PC-3 (cell line): ENCODE results near the gene METTL5. TPM values are rescaled to one million over a fixed set of nuclear protein-coding genes. Genes with fewer than 3 reads are reported as not detected.
A peak's percentile ranks its signal among the peaks of the same experiment; 100 is the strongest.

Source experiments
- ATAC-seq: fragments of 200-7000 bp; cut with Tn5 transposase; 2 replicates; pipeline ENCODE4 v1.9.1; 2020; ENCODE audit warnings: mild to moderate bottlenecking, moderate library complexity
- BruUV-seq: library from RNA; stranded (reverse); fragments of 400-500 nt; replicated peaks from 2 replicates; lab custom pipeline; 2021; lab: Mats Ljungman, UMichigan
- CTCF ChIA-PET: fragments of 300-600 bp; sonication (Branson Sonifier 250); formaldehyde crosslinking; loops from one replicate; lab custom pipeline; 2022; ENCODE audit warnings: antibody characterized with exemption; lab: Charles Lee
- POLR2A ChIA-PET: fragments of 300-600 bp; sonication (Branson Sonifier 250); formaldehyde crosslinking; loops from one replicate; lab custom pipeline; 2022; ENCODE audit warnings: antibody characterized with exemption; ENCODE audit not compliant: unreplicated experiment; lab: Charles Lee
- DNase-seq: peaks from one replicate; pipeline ENCODE4 v3.0.0-alpha.2; 2015
- H2AFZ ChIP-seq: fragments of 300-600 bp; sonication (generic); 2 replicates; pipeline ENCODE4 v1.6.0; 2016; ENCODE audit warnings: antibody characterized with exemption, low read length
- H3F3A ChIP-seq: fragments of 300-600 bp; sonication (generic); one replicate; pipeline ENCODE4 v1.6.0; 2017; ENCODE audit warnings: antibody characterized with exemption, low read length, control low read depth, mild to moderate bottlenecking; ENCODE audit not compliant: unreplicated experiment
- H3K27ac ChIP-seq: fragments of 300-600 bp; sonication (generic); 2 replicates; pipeline ENCODE4 v1.5.1; 2016; ENCODE audit warnings: mild to moderate bottlenecking, low read length
- H3K27me3 ChIP-seq: fragments of 300-600 bp; sonication (generic); 2 replicates; pipeline ENCODE4 v1.6.1; 2016; ENCODE audit warnings: low read length, mixed read lengths
- H3K36me3 ChIP-seq: fragments of 300-600 bp; sonication (generic); 2 replicates; pipeline ENCODE4 v1.6.1; 2016; ENCODE audit warnings: low read depth, mixed run types, low read length, mixed read lengths
- H3K4me1 ChIP-seq: fragments of 300-600 bp; sonication (generic); 2 replicates; pipeline ENCODE4 v1.5.1; 2016; ENCODE audit warnings: low read length; ENCODE audit not compliant: insufficient read depth
- H3K4me2 ChIP-seq: fragments of 300-600 bp; sonication (generic); 2 replicates; pipeline ENCODE4 v1.6.0; 2016; ENCODE audit warnings: low read length
- H3K4me3 ChIP-seq: fragments of 300-600 bp; sonication (generic); 2 replicates; pipeline ENCODE4 v1.5.1; 2016; ENCODE audit warnings: mild to moderate bottlenecking, low read length, mixed read lengths
- H3K79me2 ChIP-seq: fragments of 300-600 bp; sonication (generic); 2 replicates; pipeline ENCODE4 v1.6.1; 2017; ENCODE audit warnings: low read length, mixed read lengths
- H3K9ac ChIP-seq: fragments of 300-600 bp; sonication (generic); 2 replicates; pipeline ENCODE4 v1.6.0; 2016; ENCODE audit warnings: mild to moderate bottlenecking, low read length
- H3K9me2 ChIP-seq: fragments of 300-600 bp; sonication (generic); replicated peaks from 2 replicates; pipeline ENCODE4 v1.6.1; 2016; ENCODE audit warnings: mixed run types, low read length, mixed read lengths
- H3K9me3 ChIP-seq: fragments of 300-600 bp; sonication (generic); 2 replicates; pipeline ENCODE4 v1.6.1; 2016; ENCODE audit warnings: low read length, mixed read lengths
- H4K20me1 ChIP-seq: fragments of 300-600 bp; sonication (generic); 2 replicates; pipeline ENCODE4 v1.6.1; 2016; ENCODE audit warnings: low read length, mixed read lengths
- CTCF ChIP-seq: fragments of 300-600 bp; sonication (generic); conservative IDR thresholded peaks from 2 replicates; pipeline ENCODE4 v1.5.1; 2017; ENCODE audit warnings: antibody characterized with exemption, low read depth, mild to moderate bottlenecking, low read length
- EZH2 ChIP-seq: fragments of 300-600 bp; sonication (generic); IDR thresholded peaks from one replicate; pipeline ENCODE4 v1.6.1; 2017; ENCODE audit warnings: antibody characterized with exemption, mild to moderate bottlenecking, low read length; ENCODE audit not compliant: unreplicated experiment
- EZH2phosphoT487 ChIP-seq: fragments of 300-600 bp; sonication (generic); IDR thresholded peaks from 2 replicates; pipeline ENCODE4 v1.6.1; 2018; ENCODE audit warnings: mild to moderate bottlenecking, antibody characterized with exemption, low read length, borderline replicate concordance
- intact Hi-C: fragments of 100-400 bp; cut with micrococcal nuclease; formaldehyde crosslinking; loops from 2 replicates; pipeline ENCODE4 v1.9.0; 2023
- total RNA-seq: library from RNA; depleted of rRNA; stranded (reverse); fragments of >200 nt; gene quantifications from 2 replicates; pipeline ENCODE4 v1.2.3, GENCODE V29; 2014

Gene METTL5
- total RNA-seq, 1 experiment from 2014 or later, result 61.1 TPM

GRCh38 chr2:169803480-169803879 lies 21.2 kb downstream of the METTL5 start:
- DNase-seq, result no peak
- BruUV-seq, result no TSS peak
- intact Hi-C loops, result no loop called here
- peaks cover 55% of the 10 kb centered on the region for H3K36me3 ChIP-seq
- no peaks in the 10 kb centered on the region for H4K20me1 ChIP-seq
- H3K9ac ChIP-seq, result no peak overlapping the region
- H3F3A ChIP-seq, result no peaks in the 10 kb centered on the region
- no peaks in the 10 kb centered on the region for H3K9me3 ChIP-seq
- no peak overlapping the region for H2AFZ ChIP-seq
- TF ChIP-seq CTCF (no peak), EZH2 (no peak), EZH2phosphoT487 (no peak)
- no peaks in the 10 kb centered on the region for H3K27me3 ChIP-seq
- H3K9me2 ChIP-seq, result no peaks in the 10 kb centered on the region
- POLR2A ChIA-PET, result no interaction called here
- H3K79me2 ChIP-seq, result peaks cover 53% of the 10 kb centered on the region
- ATAC-seq, result no peak
- no peak overlapping the region for H3K27ac ChIP-seq
- CTCF ChIA-PET, result no interaction called here
- no peak overlapping the region for H3K4me3 ChIP-seq
- no peak overlapping the region for H3K4me2 ChIP-seq
- peaks cover 12% of the 10 kb centered on the region for H3K4me1 ChIP-seq

GRCh38 chr2:169798718-169799592 lies 25.8 kb downstream of the METTL5 start, which contains the start of gene SSB:
Gene SSB, plus strand, starts transcription at chr2:169798871. Its CDS starts 2,090 bp downstream, at chr2:169800961.
- H3F3A ChIP-seq, result no peaks in the 10 kb centered on the region
- ChIA-PET POLR2A (interaction anchor here (0.5 to 1.0 kb wide), 6 partner anchors 22 to 206 kb away, joined by 3 to 8 read pairs (median 4); partner anchors contain the start of gene UBR3), CTCF (no interaction called here)
- DNase-seq (peak; percentile 94), ATAC-seq (peak; percentile 98)
- H3K9me2 ChIP-seq, result no peaks in the 10 kb centered on the region
- peak within 1 kb of the TSS; percentile 90 for H2AFZ ChIP-seq
- H4K20me1 ChIP-seq, result no peaks in the 10 kb centered on the region
- peaks cover 52% of the 10 kb centered on the region for H3K79me2 ChIP-seq
- intact Hi-C loops, result no loop called here
- no peaks in the 10 kb centered on the region for H3K9me3 ChIP-seq
- peaks cover 17% of the 10 kb centered on the region for H3K4me1 ChIP-seq
- TF ChIP-seq CTCF (no peak), EZH2 (no peak), EZH2phosphoT487 (no peak)
- peak within 1 kb of the TSS; percentile 84 for H3K4me3 ChIP-seq
- peak within 1 kb of the TSS; percentile 70 for H3K27ac ChIP-seq
- no peaks in the 10 kb centered on the region for H3K27me3 ChIP-seq
- peak within 1 kb of the TSS; percentile 87 for H3K4me2 ChIP-seq
- peak within 1 kb of the TSS; percentile 95 for H3K9ac ChIP-seq
- BruUV-seq, result no TSS peak
- H3K36me3 ChIP-seq, result peaks cover 21% of the 10 kb centered on the region

- Histone ChIP-seq H3K4me3 (peak overlapping the region; percentile 84), H3F3A (no peaks in the 10 kb centered on the region), H3K4me1 (peaks cover 17% of the 10 kb centered on the region), H3K9me2 (no peaks in the 10 kb centered on the region), H3K27ac (no peak overlapping the region), H3K9ac (peak overlapping the region; percentile 95), H3K79me2 (peaks cover 46% of the 10 kb centered on the region), H3K27me3 (no peaks in the 10 kb centered on the region), H4K20me1 (no peaks in the 10 kb centered on the region), H3K9me3 (no peaks in the 10 kb centered on the region), H2AFZ (peak overlapping the region; percentile 90), H3K4me2 (peak overlapping the region; percentile 87), H3K36me3 (peaks cover 21% of the 10 kb centered on the region)
- no peak for DNase-seq
- no peak for TF ChIP-seq CTCF
- no peak for TF ChIP-seq EZH2phosphoT487
- no peak for TF ChIP-seq EZH2
- POLR2A ChIA-PET, result interaction anchor here (0.7 to 1.0 kb wide), 2 partner anchors 29 to 84 kb away, joined by 3 read pairs; partner anchors contain the start of gene UBR3
- CTCF ChIA-PET, result no interaction called here
- BruUV-seq, result TSS peak; percentile 97
- intact Hi-C loops, result no loop called here
- ATAC-seq, result no peak
Observed at GRCh38 chr2:169798397-169798717, 26.3 kb downstream of the METTL5 start.
